Measurements from ENCODE around the gene GALNT9.

GALNT9 gene

GRCh38 chr12:132239796-132240668 lies 89.4 kb downstream of the GALNT9 start:
- Histone ChIP-seq H3K27me3 (ENCODE audit: insufficient read depth, low read length) (no peaks in the 10 kb centered on the region), H2AFZ (ENCODE audit: low read length, unreplicated experiment) (no peak overlapping the region), H3K27ac (ENCODE audit: low read depth, low read length) (no peak overlapping the region), H3K4me1 (ENCODE audit: control insufficient read depth, insufficient read depth, low read length, unreplicated experiment) (no peaks in the 10 kb centered on the region), H3K79me2 (ENCODE audit: control insufficient read depth, insufficient read depth, low read length, unreplicated experiment) (no peaks in the 10 kb centered on the region), H3K36me3 (ENCODE audit: insufficient read depth, low read length) (no peaks in the 10 kb centered on the region), H3K4me3 (ENCODE audit: low read depth, low read length) (no peak overlapping the region)

GRCh38 chr12:132239392-132239791 lies 90.0 kb downstream of the GALNT9 start:
- H3K79me2 ChIP-seq (ENCODE audit: control insufficient read depth, insufficient read depth, low read length, unreplicated experiment): no peaks in the 10 kb centered on the region
- H3K36me3 ChIP-seq (ENCODE audit: insufficient read depth, low read length): no peaks in the 10 kb centered on the region

GRCh38 chr12:132238884-132239283 lies 90.5 kb downstream of the GALNT9 start:
- H3K4me3 ChIP-seq (ENCODE audit: low read depth, low read length): no peak overlapping the region
- H3K79me2 ChIP-seq (ENCODE audit: control insufficient read depth, insufficient read depth, low read length, unreplicated experiment): no peaks in the 10 kb centered on the region
- no peaks in the 10 kb centered on the region for H3K36me3 ChIP-seq (ENCODE audit: insufficient read depth, low read length)
- H3K27ac ChIP-seq (ENCODE audit: low read depth, low read length): no peak overlapping the region
- no peaks in the 10 kb centered on the region for H3K4me1 ChIP-seq (ENCODE audit: control insufficient read depth, insufficient read depth, low read length, unreplicated experiment)
- no peaks in the 10 kb centered on the region for H3K27me3 ChIP-seq (ENCODE audit: insufficient read depth, low read length)
- no peak overlapping the region for H2AFZ ChIP-seq (ENCODE audit: low read length, unreplicated experiment)

More at GRCh38 chr12:132239392-132239791, 90.0 kb downstream of the GALNT9 start:
- Histone ChIP-seq H3K4me3 (ENCODE audit: low read depth, low read length) (no peak overlapping the region), H2AFZ (ENCODE audit: low read length, unreplicated experiment) (no peak overlapping the region), H3K27ac (ENCODE audit: low read depth, low read length) (no peak overlapping the region), H3K4me1 (ENCODE audit: control insufficient read depth, insufficient read depth, low read length, unreplicated experiment) (no peaks in the 10 kb centered on the region), H3K27me3 (ENCODE audit: insufficient read depth, low read length) (no peaks in the 10 kb centered on the region)

GRCh38 chr12:132238488-132238854 lies 90.9 kb downstream of the GALNT9 start:
- Histone ChIP-seq H3K27ac (ENCODE audit: low read depth, low read length) (no peak overlapping the region), H3K4me3 (ENCODE audit: low read depth, low read length) (no peak overlapping the region), H3K4me1 (ENCODE audit: control insufficient read depth, insufficient read depth, low read length, unreplicated experiment) (no peaks in the 10 kb centered on the region), H3K36me3 (ENCODE audit: insufficient read depth, low read length) (no peaks in the 10 kb centered on the region), H3K79me2 (ENCODE audit: control insufficient read depth, insufficient read depth, low read length, unreplicated experiment) (no peaks in the 10 kb centered on the region), H3K27me3 (ENCODE audit: insufficient read depth, low read length) (no peaks in the 10 kb centered on the region), H2AFZ (ENCODE audit: low read length, unreplicated experiment) (no peak overlapping the region)

- no peaks in the 10 kb centered on the region for H3K79me2 ChIP-seq (ENCODE audit: control insufficient read depth, insufficient read depth, low read length, unreplicated experiment)
- H2AFZ ChIP-seq (ENCODE audit: low read length, unreplicated experiment): no peak overlapping the region
- H3K27ac ChIP-seq (ENCODE audit: low read depth, low read length): no peak overlapping the region
- no peaks in the 10 kb centered on the region for H3K27me3 ChIP-seq (ENCODE audit: insufficient read depth, low read length)
- no peaks in the 10 kb centered on the region for H3K4me1 ChIP-seq (ENCODE audit: control insufficient read depth, insufficient read depth, low read length, unreplicated experiment)
- H3K4me3 ChIP-seq (ENCODE audit: low read depth, low read length): no peak overlapping the region
- no peaks in the 10 kb centered on the region for H3K36me3 ChIP-seq (ENCODE audit: insufficient read depth, low read length)
Observed at GRCh38 chr12:132237772-132238487, 91.5 kb downstream of the GALNT9 start.

GRCh38 chr12:132236930-132237771 lies 92.2 kb downstream of the GALNT9 start:
- Histone ChIP-seq H3K27me3 (ENCODE audit: insufficient read depth, low read length) (no peaks in the 10 kb centered on the region), H3K79me2 (ENCODE audit: control insufficient read depth, insufficient read depth, low read length, unreplicated experiment) (no peaks in the 10 kb centered on the region), H3K4me3 (ENCODE audit: low read depth, low read length) (no peak overlapping the region), H3K27ac (ENCODE audit: low read depth, low read length) (no peak overlapping the region), H3K4me1 (ENCODE audit: control insufficient read depth, insufficient read depth, low read length, unreplicated experiment) (no peaks in the 10 kb centered on the region), H2AFZ (ENCODE audit: low read length, unreplicated experiment) (no peak overlapping the region), H3K36me3 (ENCODE audit: insufficient read depth, low read length) (no peaks in the 10 kb centered on the region)

- Histone ChIP-seq H3K4me1 (ENCODE audit: control insufficient read depth, insufficient read depth, low read length, unreplicated experiment) (no peaks in the 10 kb centered on the region), H3K36me3 (ENCODE audit: insufficient read depth, low read length) (no peaks in the 10 kb centered on the region), H3K79me2 (ENCODE audit: control insufficient read depth, insufficient read depth, low read length, unreplicated experiment) (no peaks in the 10 kb centered on the region), H3K27me3 (ENCODE audit: insufficient read depth, low read length) (no peaks in the 10 kb centered on the region), H2AFZ (ENCODE audit: low read length, unreplicated experiment) (no peak overlapping the region), H3K4me3 (ENCODE audit: low read depth, low read length) (no peak overlapping the region), H3K27ac (ENCODE audit: low read depth, low read length) (no peak overlapping the region)
Observed at GRCh38 chr12:132236129-132236929, 93.1 kb downstream of the GALNT9 start.

- no peak overlapping the region for H3K27ac ChIP-seq (ENCODE audit: low read depth, low read length)
- H3K79me2 ChIP-seq (ENCODE audit: control insufficient read depth, insufficient read depth, low read length, unreplicated experiment): no peaks in the 10 kb centered on the region
- no peaks in the 10 kb centered on the region for H3K4me1 ChIP-seq (ENCODE audit: control insufficient read depth, insufficient read depth, low read length, unreplicated experiment)
- H3K4me3 ChIP-seq (ENCODE audit: low read depth, low read length): no peak overlapping the region
- no peaks in the 10 kb centered on the region for H3K27me3 ChIP-seq (ENCODE audit: insufficient read depth, low read length)
- no peaks in the 10 kb centered on the region for H3K36me3 ChIP-seq (ENCODE audit: insufficient read depth, low read length)
- H2AFZ ChIP-seq (ENCODE audit: low read length, unreplicated experiment): no peak overlapping the region
Observed at GRCh38 chr12:132235116-132235820, 94.1 kb downstream of the GALNT9 start.

GRCh38 chr12:132230381-132230780 lies 99.0 kb downstream of the GALNT9 start:
- peaks cover 29% of the 10 kb centered on the region for H3K27me3 ChIP-seq (ENCODE audit: insufficient read depth, low read length)
- no peaks in the 10 kb centered on the region for H3K36me3 ChIP-seq (ENCODE audit: insufficient read depth, low read length)
- no peaks in the 10 kb centered on the region for H3K79me2 ChIP-seq (ENCODE audit: control insufficient read depth, insufficient read depth, low read length, unreplicated experiment)
- no peak overlapping the region for H3K27ac ChIP-seq (ENCODE audit: low read depth, low read length)
- H2AFZ ChIP-seq (ENCODE audit: low read length, unreplicated experiment): no peak overlapping the region
- H3K4me3 ChIP-seq (ENCODE audit: low read depth, low read length): no peak overlapping the region
- no peaks in the 10 kb centered on the region for H3K4me1 ChIP-seq (ENCODE audit: control insufficient read depth, insufficient read depth, low read length, unreplicated experiment)

Data from ACC112 (cell line).